B cell (primary cell): Measurements from ENCODE around the gene OTOGL. TPM values are rescaled to one million over a fixed set of nuclear protein-coding genes. Genes with fewer than 3 reads are reported as not detected.

Experiments used
- ATAC-seq: fragments of 200-7000 bp; cut with Tn5 transposase; one replicate; pipeline ENCODE4 v1.10.0; 2021; ENCODE audit warnings: low read depth, mild to moderate bottlenecking, moderate number of reproducible peaks, moderate library complexity
- CTCF ChIA-PET: fragments of 350-600 bp; sonication (Branson Sonifier 250); formaldehyde crosslinking; loops from one replicate; lab custom pipeline; 2021; ENCODE audit warnings: antibody characterized with exemption, inconsistent platforms; lab: Charles Lee
- POLR2A ChIA-PET: fragments of 350-600 bp; sonication (Branson Sonifier 250); formaldehyde crosslinking; loops from one replicate; lab custom pipeline; 2021; ENCODE audit warnings: antibody characterized with exemption; lab: Charles Lee
- DNase-seq: peaks from one replicate; pipeline ENCODE4 v3.0.0; 2013
- H2AFZ ChIP-seq: 2 replicates; pipeline ENCODE4 v1.6.1; 2012; ENCODE audit warnings: mild to moderate bottlenecking, low read depth, low read length; ENCODE audit not compliant: insufficient read depth, poor library complexity, severe bottlenecking
- H3K27ac ChIP-seq, 2 donors: 1 replicate in 1 of 2; 2 replicates in 1 of 2; pipeline ENCODE4 v1.5.1; 2012 to 2013; ENCODE audit warnings: low read length in 2 of 2, mild to moderate bottlenecking in 2 of 2, moderate library complexity in 1 of 2
- H3K27me3 ChIP-seq, 4 experiments: fragments of 200-600 bp in 1 of 4; sonication (generic) in 1 of 4; replicated peaks in 1 of 4; 1 replicate in 2 of 4; 2 replicates in 2 of 4; pipeline versions ENCODE4 v1.6.1 to v1.7.0; 2013 to 2016; ENCODE audit warnings: low read length in 3 of 4, mild to moderate bottlenecking in 2 of 4, mixed read lengths in 1 of 4, moderate library complexity in 1 of 4; ENCODE audit not compliant: insufficient read depth in 4 of 4, control insufficient read depth in 3 of 4; ENCODE audit errors: control extremely low read depth in 1 of 4
- H3K36me3 ChIP-seq, 2 experiments: replicated peaks in 1 of 2; 1 replicate in 1 of 2; 2 replicates in 1 of 2; pipeline versions ENCODE4 v1.6.1 to v1.7.1; 2013; ENCODE audit warnings: low read length in 1 of 2; ENCODE audit not compliant: insufficient read depth in 2 of 2, control insufficient read depth in 1 of 2; ENCODE audit errors: control extremely low read depth in 1 of 2, extremely low read depth in 1 of 2
- H3K4me1 ChIP-seq, 2 donors: fragments of 200-600 bp in 1 of 2; sonication (generic) in 1 of 2; 1 replicate in 1 of 2; 2 replicates in 1 of 2; pipeline versions ENCODE4 v1.5.1 to v1.6.1; 2013 to 2017; ENCODE audit warnings: low read length in 2 of 2; ENCODE audit not compliant: control insufficient read depth in 2 of 2, insufficient read depth in 2 of 2
- H3K4me2 ChIP-seq: replicated peaks from 2 replicates; pipeline ENCODE3; 2012; ENCODE audit warnings: mild to moderate bottlenecking, low read depth, low read length; ENCODE audit not compliant: poor library complexity, severe bottlenecking
- H3K4me3 ChIP-seq, 5 experiments: fragments of 200-600 bp in 1 of 5; sonication (generic) in 1 of 5; 1 replicate in 3 of 5; 2 replicates in 2 of 5; pipeline versions ENCODE4 v1.5.1 to v1.7.0; 2011 to 2016; ENCODE audit warnings: low read length in 4 of 5, mild to moderate bottlenecking in 4 of 5, low read depth in 2 of 5, control low read depth in 1 of 5, moderate library complexity in 1 of 5; ENCODE audit not compliant: insufficient read depth in 1 of 5; ENCODE audit errors: control extremely low read depth in 1 of 5, extremely low read depth in 1 of 5
- H3K79me2 ChIP-seq: fragments of 200-600 bp; sonication (generic); one replicate; pipeline ENCODE4 v1.6.0; 2016; ENCODE audit warnings: low read length; ENCODE audit not compliant: control insufficient read depth, insufficient read depth
- H3K9ac ChIP-seq: fragments of 200-600 bp; sonication (generic); 2 replicates; pipeline ENCODE4 v1.6.1; 2017; ENCODE audit warnings: mild to moderate bottlenecking, low read length, moderate library complexity
- H3K9me3 ChIP-seq, 3 donors: one replicate each; pipeline versions ENCODE4 v1.6.1 to v1.7.1; 2013; ENCODE audit warnings: low read length in 2 of 3; ENCODE audit not compliant: control insufficient read depth in 2 of 3, insufficient read depth in 1 of 3; ENCODE audit errors: control extremely low read depth in 1 of 3
- H4K20me1 ChIP-seq: 2 replicates; pipeline ENCODE4 v1.6.0; 2012; ENCODE audit warnings: mild to moderate bottlenecking, low read length; ENCODE audit not compliant: insufficient read depth, control insufficient read depth, poor library complexity, severe bottlenecking
- H3K27ac Mint-ChIP-seq: one replicate; pipeline ENCODE4 v1.8.0; 2021; ENCODE audit warnings: mixed read lengths
- H3K27me3 Mint-ChIP-seq: one replicate; pipeline ENCODE4 v1.8.0; 2021; ENCODE audit warnings: mixed read lengths
- H3K4me1 Mint-ChIP-seq: one replicate; pipeline ENCODE4 v1.8.0; 2021; ENCODE audit warnings: mixed read lengths
- H3K4me3 Mint-ChIP-seq: one replicate; pipeline ENCODE4 v1.8.0; 2021; ENCODE audit warnings: mixed read lengths
- H3K9me3 Mint-ChIP-seq: one replicate; pipeline ENCODE4 v1.8.0; 2022; ENCODE audit warnings: mixed read lengths; ENCODE audit not compliant: insufficient read depth
- CTCF ChIP-seq: fragments of 200-600 bp; IDR thresholded peaks from one replicate; pipeline ENCODE4 v1.8.0; 2022; ENCODE audit warnings: antibody characterized with exemption, mild to moderate bottlenecking
- EZH2 ChIP-seq: IDR thresholded peaks from 2 replicates; pipeline ENCODE4 v1.6.1; 2012; ENCODE audit warnings: borderline replicate concordance, low read depth, mild to moderate bottlenecking, moderate library complexity, low read length; ENCODE audit not compliant: insufficient read depth, poor library complexity, severe bottlenecking
- WGBS: methylation state at CpG from one replicate; pipeline ENCODE4 v1.1.5; 2013; ENCODE audit warnings: missing lambda C conversion rate; ENCODE audit not compliant: insufficient coverage; 5-methylcytosine and 5-hydroxymethylcytosine counted together
- intact Hi-C: fragments of 100-400 bp; cut with micrococcal nuclease; formaldehyde crosslinking; loops from one replicate; pipeline ENCODE4 v1.10.0; 2022
- polyA plus RNA-seq: library from polyadenylated mRNA; depleted of rRNA; stranded (reverse); fragments of >200 nt; gene quantifications from 2 replicates; pipeline ENCODE4 v1.2.3, GENCODE V29; 2012
- total RNA-seq, 2 donors: library from RNA; stranded (reverse); fragments of 120-200 nt in 1 of 2; gene quantifications; 1 replicate in 1 of 2; 2 replicates in 1 of 2; pipeline versions ENCODE4 v1.2.3 to v1.2.4, GENCODE V29; 2013 to 2022

Gene OTOGL
- total and polyA plus RNA-seq, 2 donors (not counting 1 experiment from before 2014, with no cell fraction given), result not detected

GRCh38 chr12:80257920-80258319, 158.6 kb downstream of the OTOGL start:
- Histone ChIP-seq H3K9me3 (no peaks in the 10 kb centered on the region), H3K4me2 (no peak overlapping the region), H2AFZ (no peak overlapping the region), H3K36me3 (no peaks in the 10 kb centered on the region), H3K9ac (no peak overlapping the region), H3K27me3 (no peaks in the 10 kb centered on the region), H4K20me1 (no peaks in the 10 kb centered on the region), H3K79me2 (no peaks in the 10 kb centered on the region), H3K4me3 (no peak overlapping the region), H3K27ac (no peak overlapping the region), H3K4me1 (no peaks in the 10 kb centered on the region)
- H3K27me3 Mint-ChIP-seq, result peaks cover 3% of the 10 kb centered on the region
- no CpG with 5 or more reads among the region's 2 CpGs for WGBS
- TF ChIP-seq EZH2, result no peak
- TF ChIP-seq CTCF, result no peak
- H3K4me1 Mint-ChIP-seq, result no peaks in the 10 kb centered on the region
- ChIA-PET CTCF (interaction anchor here (1.8 kb wide), 1 partner anchor 13 kb away, joined by 6 read pairs; no protein-coding TSS in a partner anchor), POLR2A (no interaction called here)
- no peak overlapping the region for H3K27ac Mint-ChIP-seq
- H3K9me3 Mint-ChIP-seq, result no peaks in the 10 kb centered on the region
- H3K4me3 Mint-ChIP-seq, result no peak overlapping the region
- ATAC-seq, result no peak
- intact Hi-C loops, result no loop called here
- DNase-seq, result no peak

GRCh38 chr12:80260269-80260668, 160.9 kb downstream of the OTOGL start:
- no CpG with 5 or more reads among the region's 4 CpGs for whole genome bisulfite sequencing
- Histone ChIP-seq H3K79me2 (no peaks in the 10 kb centered on the region), H3K4me1 (no peaks in the 10 kb centered on the region), H3K9me3 (no peaks in the 10 kb centered on the region), H2AFZ (no peak overlapping the region), H3K9ac (no peak overlapping the region), H3K27ac (no peak overlapping the region), H3K4me3 (no peak overlapping the region), H3K4me2 (no peak overlapping the region), H3K27me3 (no peaks in the 10 kb centered on the region), H4K20me1 (no peaks in the 10 kb centered on the region), H3K36me3 (no peaks in the 10 kb centered on the region)
- TF ChIP-seq CTCF, result no peak
- TF ChIP-seq EZH2, result no peak
- H3K27me3 Mint-ChIP-seq, result peaks cover 3% of the 10 kb centered on the region
- ChIA-PET CTCF (interaction anchor here (2.4 kb wide), 1 partner anchor 10 kb away, joined by 9 read pairs; no protein-coding TSS in a partner anchor), POLR2A (no interaction called here)
- DNase-seq (no peak), ATAC-seq (no peak)
- H3K27ac Mint-ChIP-seq, result no peak overlapping the region
- intact Hi-C loops, result no loop called here
- no peak overlapping the region for H3K4me3 Mint-ChIP-seq
- H3K4me1 Mint-ChIP-seq, result no peaks in the 10 kb centered on the region
- H3K9me3 Mint-ChIP-seq, result no peaks in the 10 kb centered on the region
